ENCODE data around the gene TFR2. TPM values are rescaled to one million over a fixed set of nuclear protein-coding genes. Genes with fewer than 3 reads are reported as not detected.

The TFR2 gene
- total and polyA plus RNA-seq, 8 donors = 0.67 to 2.6 (median 1.2) TPM

GRCh38 chr7:100604028-100604975 lies 37.0 kb downstream of the TFR2 start:
- Histone ChIP-seq H3K9me3 (no peaks in the 10 kb centered on the region), H3K4me3 (peak overlapping the region; percentile 54 to 74), H3K27ac (peak overlapping the region; percentile 48 to 57), H3K27me3 (peaks cover 0 to 24% of the 10 kb centered on the region in 2 donors), H3K4me1 (peaks cover 0 to 25% of the 10 kb centered on the region in 2 donors), H3K36me3 (no peaks in the 10 kb centered on the region)
- DNase-seq = peak in 3 of 4 donors; percentile 71 to 95 (median 79)
- TF ChIP-seq CTCF (IDR thresholded peaks at IDR 0.05) = peak; percentile 32 to 35
- intact Hi-C loops (cut with DNase I) = no loop called here
- ATAC-seq = peak; percentile 82

- no peak for ATAC-seq
- Histone ChIP-seq H3K4me1 (peaks cover 0 to 25% of the 10 kb centered on the region in 2 donors), H3K36me3 (no peaks in the 10 kb centered on the region), H3K27ac (peak overlapping the region; percentile 48 to 57), H3K4me3 (peak overlapping the region; percentile 54 to 74), H3K27me3 (peaks cover 0 to 24% of the 10 kb centered on the region in 2 donors), H3K9me3 (no peaks in the 10 kb centered on the region)
- peak in 1 of 4 donors; percentile 18 for DNase-seq
- intact Hi-C loops (cut with DNase I) = no loop called here
- TF ChIP-seq CTCF (IDR thresholded peaks at IDR 0.05) = no peak
Measured at GRCh38 chr7:100603726-100604027, 37.7 kb downstream of the TFR2 start.

- H3K4me3 ChIP-seq = peak overlapping the region; percentile 54 to 74
- intact Hi-C loops (cut with DNase I) = no loop called here
- peak; percentile 71 to 91 (median 76) for DNase-seq
- ATAC-seq = peak; percentile 27
- peaks cover 0 to 24% of the 10 kb centered on the region in 2 donors for H3K27me3 ChIP-seq
- no peak for TF ChIP-seq CTCF (IDR thresholded peaks at IDR 0.05)
- H3K9me3 ChIP-seq = no peaks in the 10 kb centered on the region
- peaks cover 0 to 25% of the 10 kb centered on the region in 2 donors for H3K4me1 ChIP-seq
- H3K36me3 ChIP-seq = no peaks in the 10 kb centered on the region
- peak overlapping the region; percentile 48 to 57 for H3K27ac ChIP-seq
Measured at GRCh38 chr7:100602889-100603725, 38.2 kb downstream of the TFR2 start.

GRCh38 chr7:100600730-100601038 lies 40.7 kb downstream of the TFR2 start:
- Histone ChIP-seq H3K36me3 (no peaks in the 10 kb centered on the region), H3K4me3 (no peak overlapping the region), H3K4me1 (peaks cover 0 to 23% of the 10 kb centered on the region in 2 donors), H3K27me3 (peaks cover 0 to 13% of the 10 kb centered on the region in 2 donors), H3K9me3 (no peaks in the 10 kb centered on the region), H3K27ac (no peak overlapping the region)
- TF ChIP-seq CTCF (IDR thresholded peaks at IDR 0.05) = no peak
- ATAC-seq (no peak), DNase-seq (no peak)
- intact Hi-C loops (cut with DNase I) = loop anchor here in 1 of 2 donors (2.0 kb wide), 1 partner anchor 34 kb away; no protein-coding TSS in a partner anchor

All from left lung (tissue), 10 donors.